ENCODE data around the gene S100A3. TPM values are rescaled to one million over a fixed set of nuclear protein-coding genes. Genes with fewer than 3 reads are reported as not detected.
"Not testable (repeated sequence)": the region's sequence is repeated elsewhere in the genome, so short reads cannot be mapped to it uniquely, and the experiment has no call there.

Gene S100A3
- polyA plus RNA-seq, 1 donor from 2014 or later: not detected

GRCh38 chr1:153583976-153584375, 34.9 kb upstream of the S100A3 start:
- Histone ChIP-seq H3F3A (ENCODE audit: insufficient read depth, low read length, poor library complexity, severe bottlenecking) (no peaks in the 10 kb centered on the region), H3K9me2 (ENCODE audit: insufficient read depth, low read length) (no peaks in the 10 kb centered on the region), H3K9ac (ENCODE audit: low read length) (no peak overlapping the region), H3K4me3 (ENCODE audit: low read length) (no peak overlapping the region), H4K20me1 (ENCODE audit: insufficient read depth) (no peaks in the 10 kb centered on the region), H3K27ac (ENCODE audit: low read length) (no peak overlapping the region), H3K36me3 (ENCODE audit: insufficient read depth, low read length) (no peaks in the 10 kb centered on the region), H2AFZ (ENCODE audit: low read depth, low read length) (no peak overlapping the region), H3K4me2 (ENCODE audit: low read length) (no peak overlapping the region), H3K27me3 (ENCODE audit: insufficient read depth, low read depth, low read length) (no peaks in the 10 kb centered on the region), H3K79me2 (replicated peaks; ENCODE audit: insufficient read depth, low read length) (no peaks in the 10 kb centered on the region), H3K9me3 (ENCODE audit: low read length) (no peaks in the 10 kb centered on the region)
- TF ChIP-seq EZH2 (IDR thresholded peaks at IDR 0.05; ENCODE audit: borderline replicate concordance, insufficient read depth, low read length, poor library complexity, severe bottlenecking) (no peak), REST (IDR thresholded peaks at IDR 0.05; ENCODE audit: borderline replicate concordance) (no peak), EP300 (conservative IDR thresholded peaks at IDR 0.05; ENCODE audit: poor library complexity, severe bottlenecking) (no peak), RAD21 (conservative IDR thresholded peaks at IDR 0.05) (no peak), CTCF (IDR thresholded peaks at IDR 0.05; ENCODE audit: poor library complexity, severe bottlenecking) (no peak), MXI1 (conservative IDR thresholded peaks at IDR 0.05; ENCODE audit: poor library complexity, severe bottlenecking) (no peak), SMC3 (conservative IDR thresholded peaks at IDR 0.05; ENCODE audit: poor library complexity) (no peak), TAF1 (IDR thresholded peaks at IDR 0.05; ENCODE audit: low read depth) (no peak), POLR2AphosphoS5 (IDR thresholded peaks at IDR 0.05) (no peak)

DNA sequence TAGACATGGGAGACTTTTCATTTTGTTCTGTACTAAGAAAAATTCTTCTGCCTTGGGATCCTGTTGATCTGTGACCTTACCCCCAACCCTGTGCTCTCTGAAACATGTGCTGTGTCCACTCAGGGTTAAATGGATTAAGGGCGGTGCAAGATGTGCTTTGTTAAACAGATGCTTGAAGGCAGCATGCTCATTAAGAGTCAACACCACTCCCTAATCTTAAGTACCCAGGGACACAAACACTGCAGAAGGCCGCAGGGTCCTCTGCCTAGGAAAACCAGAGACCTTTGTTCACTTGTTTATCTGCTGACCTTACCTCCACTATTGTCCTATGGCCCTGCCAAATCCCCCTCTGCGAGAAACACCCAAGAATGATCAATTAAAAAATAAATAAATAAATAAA, 34.5 kb upstream of the S100A3 start:
- not testable (repeated sequence) for H3K9me3 ChIP-seq (ENCODE audit: low read length); H3K9ac ChIP-seq (ENCODE audit: low read length); H3K4me3 ChIP-seq (ENCODE audit: low read length); H3F3A ChIP-seq (ENCODE audit: insufficient read depth, low read length, poor library complexity, severe bottlenecking); H2AFZ ChIP-seq (ENCODE audit: low read depth, low read length); H3K9me2 ChIP-seq (ENCODE audit: insufficient read depth, low read length); H3K27me3 ChIP-seq (ENCODE audit: insufficient read depth, low read depth, low read length); H3K79me2 ChIP-seq (replicated peaks; ENCODE audit: insufficient read depth, low read length); H3K36me3 ChIP-seq (ENCODE audit: insufficient read depth, low read length); H4K20me1 ChIP-seq (ENCODE audit: insufficient read depth); H3K4me2 ChIP-seq (ENCODE audit: low read length); H3K27ac ChIP-seq (ENCODE audit: low read length)

DNA sequence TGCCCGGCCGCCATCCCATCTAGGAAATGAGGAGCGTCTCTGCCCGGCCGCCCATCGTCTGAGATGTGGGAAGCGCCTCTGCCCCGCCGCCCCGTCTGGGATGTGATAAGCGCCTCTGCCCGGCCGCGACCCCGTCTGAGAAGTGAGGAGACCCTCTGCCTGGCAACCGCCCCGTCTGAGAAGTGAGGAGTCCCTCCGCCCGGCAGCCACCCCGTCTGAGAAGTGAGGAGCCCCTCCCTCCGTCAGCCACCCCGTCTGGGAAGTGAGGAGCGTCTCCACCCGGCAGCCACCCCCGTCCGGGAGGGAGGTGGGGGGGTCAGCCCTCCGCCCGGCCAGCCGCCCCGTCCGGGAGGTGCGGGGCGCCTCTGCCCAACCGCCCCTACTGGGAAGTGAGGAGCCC, 33.8 kb upstream of the S100A3 start:
- H3K27ac ChIP-seq (ENCODE audit: low read length); H3K27me3 ChIP-seq (ENCODE audit: insufficient read depth, low read depth, low read length); H2AFZ ChIP-seq (ENCODE audit: low read depth, low read length); H3K4me2 ChIP-seq (ENCODE audit: low read length); H3K9ac ChIP-seq (ENCODE audit: low read length); H3K36me3 ChIP-seq (ENCODE audit: insufficient read depth, low read length); H3K79me2 ChIP-seq (replicated peaks; ENCODE audit: insufficient read depth, low read length); H3K4me3 ChIP-seq (ENCODE audit: low read length); H4K20me1 ChIP-seq (ENCODE audit: insufficient read depth); H3K9me3 ChIP-seq (ENCODE audit: low read length); H3F3A ChIP-seq (ENCODE audit: insufficient read depth, low read length, poor library complexity, severe bottlenecking); H3K9me2 ChIP-seq (ENCODE audit: insufficient read depth, low read length): not testable (repeated sequence)

All from neural cell (in vitro differentiated cells).